Muscle layer of colon (tissue), 2 donors: ENCODE results near the gene DENND2A.
"Not testable (repeated sequence)": the region's sequence is repeated elsewhere in the genome, so short reads cannot be mapped to it uniquely, and the experiment has no call there.

ENCODE experiments used
- H3K27ac ChIP-seq: one replicate; pipeline ENCODE4 v1.7.0; 2013; ENCODE audit warnings: low read depth, mild to moderate bottlenecking, low read length, moderate library complexity
- H3K27me3 ChIP-seq, 2 donors: one replicate each; pipeline ENCODE4 v1.7.0; 2013; ENCODE audit warnings: low read length in 2 of 2, mild to moderate bottlenecking in 2 of 2; ENCODE audit not compliant: insufficient read depth in 2 of 2, control insufficient read depth in 1 of 2
- H3K36me3 ChIP-seq: one replicate; pipeline ENCODE4 v1.7.0; 2013; ENCODE audit warnings: mild to moderate bottlenecking, low read length; ENCODE audit not compliant: insufficient read depth
- H3K4me1 ChIP-seq: one replicate; pipeline ENCODE4 v1.7.0; 2013; ENCODE audit warnings: mild to moderate bottlenecking, low read length; ENCODE audit not compliant: insufficient read depth
- H3K4me3 ChIP-seq, 2 donors: one replicate each; pipeline ENCODE4 v1.7.0; 2013; ENCODE audit warnings: low read length in 2 of 2, low read depth in 1 of 2, mild to moderate bottlenecking in 1 of 2, moderate library complexity in 1 of 2
- H3K9ac ChIP-seq: one replicate; pipeline ENCODE4 v1.7.0; 2013; ENCODE audit warnings: low read length
- H3K9me3 ChIP-seq: one replicate; pipeline ENCODE4 v1.7.0; 2013; ENCODE audit warnings: mild to moderate bottlenecking, low read length
- donor health status: abdominal sarcoma.
- donor health status: Adenocarcinoma of cecum.

DENND2A gene

GRCh38 chr7:140576589-140576988 lies 64.0 kb downstream of the DENND2A start:
- H3K27ac ChIP-seq = no peak overlapping the region
- H3K27me3 ChIP-seq = no peaks in the 10 kb centered on the region
- peaks cover 7% of the 10 kb centered on the region for H3K36me3 ChIP-seq
- H3K9ac ChIP-seq = no peak overlapping the region
- no peaks in the 10 kb centered on the region for H3K4me1 ChIP-seq
- H3K4me3 ChIP-seq = no peak overlapping the region
- no peaks in the 10 kb centered on the region for H3K9me3 ChIP-seq

GRCh38 chr7:140571538-140572122 lies 69.0 kb downstream of the DENND2A start:
- H3K4me3 ChIP-seq = no peak overlapping the region
- H3K9ac ChIP-seq = no peak overlapping the region
- no peaks in the 10 kb centered on the region for H3K27me3 ChIP-seq
- peaks cover 4% of the 10 kb centered on the region for H3K36me3 ChIP-seq
- no peaks in the 10 kb centered on the region for H3K9me3 ChIP-seq
- peaks cover 12% of the 10 kb centered on the region for H3K4me1 ChIP-seq
- H3K27ac ChIP-seq = no peak overlapping the region

- no peaks in the 10 kb centered on the region for H3K27me3 ChIP-seq
- no peaks in the 10 kb centered on the region for H3K9me3 ChIP-seq
- peaks cover 4% of the 10 kb centered on the region for H3K36me3 ChIP-seq
- H3K27ac ChIP-seq = no peak overlapping the region
- H3K4me1 ChIP-seq = peaks cover 14% of the 10 kb centered on the region
- no peak overlapping the region for H3K9ac ChIP-seq
- H3K4me3 ChIP-seq = no peak overlapping the region
Observed at GRCh38 chr7:140570120-140570519, 70.5 kb downstream of the DENND2A start.

- Histone ChIP-seq H3K27ac (no peak overlapping the region), H3K4me3 (no peak overlapping the region), H3K36me3 (peaks cover 4% of the 10 kb centered on the region), H3K4me1 (peaks cover 14% of the 10 kb centered on the region), H3K9me3 (no peaks in the 10 kb centered on the region), H3K27me3 (no peaks in the 10 kb centered on the region), H3K9ac (no peak overlapping the region)
Observed at GRCh38 chr7:140568021-140568813, 72.4 kb downstream of the DENND2A start.

GRCh38 chr7:140566186-140566585 lies 74.4 kb downstream of the DENND2A start:
- H3K4me1 ChIP-seq = peaks cover 14% of the 10 kb centered on the region
- not testable (repeated sequence) for H3K27me3 ChIP-seq, H3K9ac ChIP-seq, H3K27ac ChIP-seq, H3K9me3 ChIP-seq, H3K36me3 ChIP-seq, H3K4me3 ChIP-seq

GRCh38 chr7:140565761-140566160 lies 74.9 kb downstream of the DENND2A start:
- H3K36me3 ChIP-seq, H3K4me3 ChIP-seq, H3K9me3 ChIP-seq, H3K27me3 ChIP-seq, H3K9ac ChIP-seq, H3K27ac ChIP-seq: not testable (repeated sequence)
- peaks cover 14% of the 10 kb centered on the region for H3K4me1 ChIP-seq

- H3K9ac ChIP-seq = no peak overlapping the region
- H3K4me3 ChIP-seq = no peak overlapping the region
- H3K9me3 ChIP-seq = no peaks in the 10 kb centered on the region
- H3K36me3 ChIP-seq = peaks cover 4% of the 10 kb centered on the region
- H3K27me3 ChIP-seq = no peaks in the 10 kb centered on the region
- no peak overlapping the region for H3K27ac ChIP-seq
- peaks cover 14% of the 10 kb centered on the region for H3K4me1 ChIP-seq
Observed at GRCh38 chr7:140564643-140565042, 76.0 kb downstream of the DENND2A start.

- Histone ChIP-seq H3K9me3 (no peaks in the 10 kb centered on the region), H3K4me1 (peaks cover 14% of the 10 kb centered on the region), H3K27me3 (no peaks in the 10 kb centered on the region), H3K27ac (no peak overlapping the region), H3K4me3 (no peak overlapping the region), H3K9ac (no peak overlapping the region), H3K36me3 (peaks cover 12% of the 10 kb centered on the region)
Observed at GRCh38 chr7:140562926-140563481, 77.6 kb downstream of the DENND2A start.

GRCh38 chr7:140559410-140559809 lies 81.2 kb downstream of the DENND2A start:
- no peaks in the 10 kb centered on the region for H3K9me3 ChIP-seq
- no peak overlapping the region for H3K9ac ChIP-seq
- no peak overlapping the region for H3K4me3 ChIP-seq
- H3K36me3 ChIP-seq = peaks cover 19% of the 10 kb centered on the region
- H3K27ac ChIP-seq = no peak overlapping the region
- no peaks in the 10 kb centered on the region for H3K27me3 ChIP-seq
- no peaks in the 10 kb centered on the region for H3K4me1 ChIP-seq

GRCh38 chr7:140557809-140558518 lies 82.6 kb downstream of the DENND2A start:
- Histone ChIP-seq H3K9me3 (no peaks in the 10 kb centered on the region), H3K36me3 (peaks cover 19% of the 10 kb centered on the region), H3K27ac (no peak overlapping the region), H3K4me1 (no peaks in the 10 kb centered on the region), H3K4me3 (no peak overlapping the region), H3K27me3 (no peaks in the 10 kb centered on the region), H3K9ac (no peak overlapping the region)

GRCh38 chr7:140557069-140557468 lies 83.5 kb downstream of the DENND2A start:
- peaks cover 19% of the 10 kb centered on the region for H3K36me3 ChIP-seq
- H3K4me3 ChIP-seq = no peak overlapping the region
- H3K4me1 ChIP-seq = peaks cover 3% of the 10 kb centered on the region
- no peaks in the 10 kb centered on the region for H3K9me3 ChIP-seq
- no peak overlapping the region for H3K27ac ChIP-seq
- no peaks in the 10 kb centered on the region for H3K27me3 ChIP-seq
- H3K9ac ChIP-seq = no peak overlapping the region
